ENCODE measurements around the gene TMEM106B.
A peak's percentile ranks its signal among the peaks of the same experiment; 100 is the strongest.
"Not testable (repeated sequence)": the region's sequence is repeated elsewhere in the genome, so short reads cannot be mapped to it uniquely, and the experiment has no call there.

TMEM106B gene

DNA sequence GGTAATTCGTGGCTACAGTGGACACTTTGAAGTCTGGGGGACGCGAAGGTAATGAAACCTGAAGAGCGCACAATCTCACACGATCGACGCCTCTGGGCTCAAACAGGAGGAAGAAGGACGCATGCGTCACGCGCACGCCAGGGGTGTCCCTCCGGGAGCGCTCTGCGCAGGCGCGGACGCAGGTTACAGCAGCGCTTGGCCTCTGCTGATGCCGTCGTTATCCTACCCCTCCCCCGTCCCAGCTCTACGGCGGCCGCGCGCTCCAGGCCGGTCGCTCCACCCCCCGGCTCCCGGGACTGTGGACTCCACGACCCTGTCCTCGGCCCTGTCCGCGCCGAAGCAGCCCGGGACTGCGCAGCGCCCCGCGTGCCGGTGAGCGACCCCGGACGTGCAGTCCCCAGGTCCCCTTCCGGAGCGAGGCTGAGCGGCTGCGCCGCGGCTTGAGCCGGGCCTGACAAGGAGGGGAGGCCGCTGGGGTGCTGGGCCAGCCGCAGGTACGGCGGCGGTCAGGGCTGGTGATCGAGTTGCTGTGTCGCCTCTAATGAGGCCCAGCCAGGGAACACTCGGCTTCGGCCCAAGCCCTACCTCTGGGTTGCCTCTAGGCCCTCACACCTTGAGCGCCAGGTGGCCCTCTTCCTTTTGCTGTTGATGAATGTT lies at the start of gene TMEM106B:
TSS of gene TMEM106B (plus strand) at position 241 of the 657 bp plus-strand sequence. CDS start 3,517 bp downstream, outside the sequence.
- DNase-seq (ENCODE audit: low read depth) = peak; percentile 95

DNA sequence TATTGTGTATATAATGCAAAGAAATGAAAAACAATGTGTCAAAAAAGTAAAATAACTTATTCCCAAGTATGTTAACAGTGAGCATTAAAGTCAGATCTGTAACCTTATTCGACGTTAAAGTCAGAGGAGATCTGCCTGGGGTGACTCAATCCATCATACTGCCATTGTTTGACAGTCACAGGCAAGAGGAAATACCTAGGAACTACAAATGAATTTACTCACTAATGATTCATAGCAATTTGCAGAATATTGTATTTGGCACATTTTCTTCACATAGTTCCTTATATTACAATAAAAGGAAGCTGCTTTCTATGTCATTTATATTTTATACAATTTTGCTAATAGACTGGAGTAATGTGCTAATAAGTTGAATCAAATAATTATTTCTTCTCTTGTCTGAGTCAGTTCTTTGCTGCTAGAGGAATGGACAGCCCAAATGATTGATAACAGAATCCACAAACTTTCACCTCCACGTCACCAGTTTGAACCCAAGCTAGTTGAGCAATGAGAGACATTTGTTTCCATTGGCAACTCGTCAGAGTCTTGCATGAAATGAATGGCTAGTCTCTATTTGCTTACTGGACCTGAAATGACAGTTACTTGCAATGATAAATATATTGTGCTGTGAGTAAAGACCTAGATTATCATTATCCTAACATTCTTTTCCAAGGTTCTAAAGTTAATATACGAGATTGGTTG lies 48.5 kb upstream of the TMEM106B start:
- no peak for DNase-seq (ENCODE audit: low read depth)

DNA sequence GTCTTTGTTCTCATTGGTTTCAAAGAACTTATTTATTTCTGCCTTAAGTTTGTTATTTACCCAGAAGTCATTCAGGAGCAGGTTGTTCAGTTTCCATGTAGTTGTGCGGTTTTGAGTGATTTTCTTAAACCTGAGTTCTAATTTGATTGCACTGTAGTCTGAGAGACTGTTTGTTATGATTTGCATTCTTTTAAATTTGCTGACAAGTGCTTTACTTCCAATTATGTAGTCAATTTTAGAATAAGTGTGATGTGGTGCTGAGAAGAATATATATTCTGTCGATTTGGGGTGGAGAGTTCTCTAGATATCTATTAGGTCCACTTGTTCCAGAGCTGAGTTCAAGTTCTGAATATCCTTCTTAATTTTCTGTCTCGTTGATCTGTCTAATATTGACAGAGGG lies 43.0 kb upstream of the TMEM106B start:
- not testable (repeated sequence) for DNase-seq (ENCODE audit: low read depth)

DNA sequence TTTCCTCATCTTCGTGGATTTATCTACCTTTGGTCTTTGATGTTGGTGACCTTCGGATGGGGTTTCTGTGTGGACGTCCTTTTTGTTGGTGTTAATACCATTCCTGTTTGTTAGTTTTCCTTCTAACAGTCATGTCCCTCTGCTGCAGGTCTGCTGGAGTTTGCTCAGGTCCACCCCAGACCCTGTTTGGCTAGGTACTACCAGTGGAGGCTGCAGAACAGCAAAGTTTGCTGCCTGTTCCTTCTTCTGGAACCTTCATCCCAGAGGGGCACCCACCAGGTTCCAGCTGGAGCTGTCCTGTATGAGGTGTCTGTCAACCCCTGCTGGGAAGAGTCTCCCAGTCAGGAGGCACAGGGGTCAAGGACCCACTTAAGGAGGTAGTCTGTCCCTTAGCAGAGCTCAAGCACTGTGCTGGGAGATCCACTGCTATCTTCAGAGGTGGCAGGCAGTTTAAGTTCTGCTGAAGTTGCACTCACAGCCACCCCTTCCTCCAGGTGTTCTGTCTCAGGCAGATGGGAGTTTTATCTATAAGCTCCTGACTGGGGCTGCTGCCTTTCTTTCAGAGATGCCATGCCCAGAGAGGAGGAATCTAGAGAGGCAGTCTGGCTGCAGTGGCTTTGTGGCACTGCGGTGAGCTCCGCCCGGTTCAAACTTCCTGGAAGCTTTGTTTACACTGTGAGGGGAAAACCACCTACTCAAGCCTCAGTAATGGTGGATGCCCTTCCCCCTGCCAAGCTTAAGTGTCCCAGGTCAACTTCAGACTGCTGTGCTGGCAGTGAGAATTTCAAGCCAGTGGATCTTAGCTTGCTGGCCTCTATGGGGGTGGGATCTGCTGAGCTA lies 40.9 kb upstream of the TMEM106B start:
- DNase-seq (ENCODE audit: low read depth) = peak; percentile 12

DNA sequence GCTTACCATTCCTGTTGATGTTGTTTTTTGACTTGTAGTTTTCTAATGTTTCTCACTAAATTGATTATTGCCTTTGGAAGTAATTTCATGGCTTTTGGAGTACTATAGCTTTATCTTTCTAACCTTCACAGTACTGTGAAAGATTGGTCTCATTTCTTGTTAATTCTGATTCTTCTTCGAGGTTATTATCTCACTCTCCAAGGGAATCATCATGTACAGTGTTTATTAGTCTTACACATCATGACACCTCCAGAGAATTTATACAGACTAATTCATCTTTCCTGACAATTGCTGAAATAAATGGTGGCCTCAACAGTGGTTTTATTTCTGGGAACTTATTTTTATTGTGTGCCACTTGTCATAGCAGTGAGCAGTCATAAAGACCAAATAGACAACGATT lies 37.4 kb upstream of the TMEM106B start:
- no peak for DNase-seq (ENCODE audit: low read depth)

DNA sequence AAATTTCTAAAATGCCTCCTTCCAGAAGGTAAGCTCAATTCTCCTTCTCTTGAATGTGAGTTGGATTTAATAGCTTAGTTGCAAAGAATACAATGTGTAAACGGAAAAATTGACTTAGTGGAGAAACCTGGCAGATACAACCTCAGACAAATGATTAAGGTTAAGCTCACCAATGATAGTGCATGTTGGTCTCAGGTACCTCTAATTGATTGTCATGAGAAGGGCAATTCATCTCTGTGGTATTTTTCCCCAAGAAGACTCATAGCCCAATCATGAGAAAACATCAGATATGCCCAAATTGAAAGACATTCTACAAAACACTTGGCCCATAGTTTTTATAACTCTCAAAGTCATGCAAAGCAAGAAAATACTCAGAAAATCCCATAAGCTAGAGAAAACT lies 36.2 kb upstream of the TMEM106B start:
- no peak for DNase-seq (ENCODE audit: low read depth)

DNA sequence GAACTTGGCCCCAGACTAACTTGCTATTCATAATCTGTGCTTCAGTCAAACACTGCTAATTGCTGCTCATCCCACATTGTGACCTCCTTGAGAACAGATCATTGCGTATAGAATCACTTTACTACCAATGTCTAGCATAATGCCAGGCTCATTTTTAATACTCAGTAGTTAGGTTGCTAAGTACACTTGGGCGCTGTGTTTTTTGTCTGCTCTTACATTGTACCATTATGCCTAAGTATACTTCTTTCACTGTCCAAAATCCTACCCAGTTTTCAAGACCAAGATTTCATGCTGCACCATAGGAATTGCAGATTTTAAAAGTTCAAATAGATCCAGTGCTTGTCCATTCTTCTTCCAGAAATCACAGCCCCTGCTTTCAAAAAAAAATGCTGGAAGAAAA lies 32.8 kb upstream of the TMEM106B start:
- no peak for DNase-seq (ENCODE audit: low read depth)

DNA sequence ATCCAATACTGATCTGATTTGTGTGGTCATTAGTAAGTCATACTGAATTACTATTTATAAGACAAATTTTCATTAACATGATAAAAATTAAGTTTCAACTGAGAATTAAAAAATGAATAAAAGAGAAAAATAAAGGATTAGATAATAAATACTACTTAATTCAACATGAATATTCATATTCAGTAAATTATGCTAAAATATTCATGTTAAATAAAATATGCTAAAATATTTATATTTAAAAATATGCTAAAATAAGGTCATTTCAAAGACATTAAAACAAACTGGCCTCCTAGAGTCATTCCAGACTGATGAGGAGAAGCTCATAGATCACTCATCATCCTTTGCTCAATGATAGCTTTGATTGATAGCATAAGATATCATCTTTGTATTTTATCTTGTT lies 16.7 kb upstream of the TMEM106B start:
- no peak for DNase-seq (ENCODE audit: low read depth)

DNA sequence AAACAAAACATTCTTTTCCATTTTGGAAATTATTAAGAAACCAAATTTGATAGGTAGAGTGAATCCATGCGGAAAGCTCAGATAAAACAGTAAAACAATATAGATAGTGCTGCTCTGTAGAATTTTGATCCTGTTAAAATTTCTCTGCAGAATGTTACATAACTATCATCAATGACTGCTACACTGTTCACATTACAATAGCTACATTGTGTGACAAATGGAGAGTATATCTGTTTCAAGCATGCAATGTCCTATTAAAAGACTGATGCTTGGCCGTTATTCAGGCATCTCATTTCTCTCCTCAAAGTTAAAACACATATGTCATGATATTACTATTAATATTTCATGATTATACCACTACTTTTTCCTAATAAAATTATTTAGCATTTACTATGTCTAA lies 14.7 kb upstream of the TMEM106B start:
- no peak for DNase-seq (ENCODE audit: low read depth)

DNA sequence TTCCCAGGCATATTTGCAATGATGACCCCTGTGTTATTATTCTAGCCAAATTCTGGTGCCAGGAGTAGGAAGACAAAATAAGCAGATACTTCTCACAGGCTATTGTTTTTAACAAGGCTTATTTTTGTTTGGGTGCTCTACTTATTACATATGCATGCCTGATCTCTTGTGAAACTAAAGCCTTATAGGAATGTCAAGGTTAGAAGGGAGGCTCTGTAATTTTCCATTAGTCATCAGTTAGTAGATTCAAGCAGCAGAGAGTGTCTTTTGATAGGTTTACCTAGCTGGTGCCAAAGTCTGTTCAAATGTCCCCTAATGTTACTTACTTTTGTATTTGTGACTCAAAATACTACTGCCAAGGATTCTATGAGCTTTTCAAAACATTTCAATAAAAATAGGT lies 11.7 kb upstream of the TMEM106B start:
- no peak for DNase-seq (ENCODE audit: low read depth)

DNA sequence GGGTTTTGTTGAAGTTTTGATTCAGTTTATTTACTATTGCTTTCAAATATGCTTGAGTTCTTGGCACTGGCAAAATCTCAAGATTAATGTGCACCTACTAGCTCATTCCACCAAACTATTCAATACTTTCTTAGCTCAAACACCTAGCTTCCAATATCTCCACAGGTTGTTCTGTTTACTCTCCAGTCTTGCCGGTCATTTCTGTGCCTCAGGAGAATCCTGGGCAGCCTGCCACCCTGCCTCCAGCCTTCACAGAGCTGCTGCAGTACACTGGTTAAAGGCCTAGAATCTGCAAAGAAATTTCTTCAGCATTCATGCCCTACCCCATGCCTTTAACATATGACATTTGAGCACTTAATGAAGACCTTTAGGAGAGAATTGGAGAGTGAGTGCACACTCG lies 4.0 kb upstream of the TMEM106B start:
- DNase-seq (ENCODE audit: low read depth) = no peak

DNA sequence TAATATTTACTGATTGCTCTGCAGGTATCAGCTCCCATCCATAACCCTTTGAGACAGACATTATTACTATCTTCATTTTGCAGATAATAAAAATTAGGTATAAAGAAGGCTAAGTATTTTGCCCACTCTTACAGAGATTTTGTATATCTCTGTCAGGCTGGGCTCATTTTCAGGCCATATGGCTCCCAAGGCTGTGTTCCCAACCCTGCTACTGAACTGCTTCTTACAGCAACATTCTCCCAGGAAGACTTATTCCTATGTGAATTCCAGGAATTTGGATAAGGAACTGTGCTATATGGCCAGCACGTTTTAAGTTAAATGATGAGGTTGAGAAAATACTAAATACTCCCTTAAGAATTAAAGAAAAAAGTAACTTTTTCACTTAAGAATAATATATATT lies 1.9 kb upstream of the TMEM106B start:
- DNase-seq (ENCODE audit: low read depth) = no peak

DNA sequence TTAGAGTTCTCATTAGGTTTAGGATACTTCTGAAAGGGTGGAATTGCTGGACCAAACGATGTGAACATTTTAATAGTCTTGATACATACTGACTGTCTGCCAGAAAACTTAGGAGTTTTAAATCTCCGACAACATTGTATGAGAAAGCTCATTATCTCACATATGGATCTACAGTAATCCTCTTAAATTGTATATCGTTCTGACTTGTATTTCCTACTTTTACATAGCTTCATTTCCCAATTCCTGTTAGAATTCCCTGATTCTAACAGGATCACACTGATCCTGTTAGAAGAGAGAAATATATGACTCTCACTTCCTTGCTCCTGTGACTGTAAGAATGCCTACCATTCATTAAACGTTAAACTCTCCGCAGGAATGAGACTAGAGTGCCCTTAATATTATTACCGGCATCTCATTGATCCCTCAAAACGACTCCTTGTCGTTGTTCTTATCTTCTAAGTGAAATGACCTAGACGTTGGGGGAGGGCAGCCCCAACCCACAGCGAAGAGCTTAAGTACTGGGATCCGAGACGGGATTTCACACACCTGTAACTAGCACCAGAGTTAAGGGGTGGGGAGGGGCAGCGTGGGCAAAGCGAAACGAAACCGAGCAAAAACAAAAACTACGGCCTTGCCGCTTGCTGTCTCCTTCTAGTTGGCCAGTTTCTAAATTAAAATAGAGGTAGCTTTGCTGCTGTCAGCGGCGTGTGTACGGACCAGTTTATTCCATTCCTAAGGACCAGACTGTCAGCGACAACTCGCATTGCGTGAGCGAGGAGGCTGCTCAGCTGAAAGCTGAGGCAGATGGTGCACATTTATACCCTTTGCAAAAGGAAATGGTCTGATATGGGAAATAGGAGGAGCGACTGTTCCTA lies 678 bp upstream of the TMEM106B start:
- DNase-seq (ENCODE audit: low read depth) = no peak

DNA sequence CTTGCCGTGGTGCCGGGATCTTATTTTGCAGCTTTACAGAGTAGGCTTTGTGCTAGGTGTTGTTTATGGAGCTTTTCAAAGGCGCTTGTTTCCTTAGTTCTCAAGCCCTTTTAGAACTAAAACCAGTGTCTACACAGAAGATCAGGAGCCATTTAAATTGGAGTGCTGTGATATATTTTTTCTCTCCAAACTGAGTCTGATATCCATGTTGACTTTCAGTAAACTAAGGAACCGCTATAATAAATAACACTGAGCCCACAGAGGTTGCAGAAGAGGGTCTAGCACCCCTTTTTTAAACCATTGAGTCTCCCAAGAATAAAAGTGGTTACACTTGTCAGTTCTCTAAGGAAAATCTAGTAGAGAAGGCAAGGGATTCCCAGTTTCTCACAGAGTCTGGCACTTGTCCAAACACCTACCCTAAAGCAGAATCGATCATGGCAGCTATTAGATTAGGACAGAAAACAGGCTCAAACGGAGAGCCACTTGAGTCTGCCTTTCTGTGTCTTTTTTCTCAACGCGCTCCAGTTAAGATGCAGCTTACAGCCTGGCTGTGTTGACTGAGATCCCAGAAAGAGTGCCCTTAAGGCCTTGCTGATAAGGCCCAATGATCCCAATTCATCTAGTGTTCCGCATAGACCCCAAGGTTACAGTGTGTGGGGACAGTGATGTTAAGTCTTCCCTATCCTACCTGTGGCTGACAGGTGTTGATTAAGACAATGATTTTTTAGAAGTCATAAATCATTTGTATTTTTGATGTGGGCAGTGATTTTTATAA lies 804 bp downstream of the TMEM106B start:
- no peak for DNase-seq (ENCODE audit: low read depth)

DNA sequence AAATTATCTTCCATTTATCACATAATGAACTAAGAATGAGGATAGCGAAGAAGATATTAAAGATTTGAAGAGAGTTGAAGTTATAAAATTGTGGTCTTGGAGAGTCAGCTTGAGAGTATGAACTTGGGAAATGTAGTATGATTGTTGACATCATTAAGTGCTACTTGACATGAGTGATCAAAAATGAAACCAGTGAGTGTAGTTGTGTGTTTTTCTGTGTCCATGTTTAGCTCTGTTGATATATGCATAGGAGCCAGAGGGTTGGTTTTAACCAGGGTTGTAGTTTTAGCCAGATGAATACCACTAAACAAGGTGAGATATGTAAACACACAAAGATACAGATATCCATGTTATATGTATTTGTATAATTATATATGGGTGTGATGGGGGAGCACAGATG lies 6.2 kb downstream of the TMEM106B start:
- no peak for DNase-seq (ENCODE audit: low read depth)

DNA sequence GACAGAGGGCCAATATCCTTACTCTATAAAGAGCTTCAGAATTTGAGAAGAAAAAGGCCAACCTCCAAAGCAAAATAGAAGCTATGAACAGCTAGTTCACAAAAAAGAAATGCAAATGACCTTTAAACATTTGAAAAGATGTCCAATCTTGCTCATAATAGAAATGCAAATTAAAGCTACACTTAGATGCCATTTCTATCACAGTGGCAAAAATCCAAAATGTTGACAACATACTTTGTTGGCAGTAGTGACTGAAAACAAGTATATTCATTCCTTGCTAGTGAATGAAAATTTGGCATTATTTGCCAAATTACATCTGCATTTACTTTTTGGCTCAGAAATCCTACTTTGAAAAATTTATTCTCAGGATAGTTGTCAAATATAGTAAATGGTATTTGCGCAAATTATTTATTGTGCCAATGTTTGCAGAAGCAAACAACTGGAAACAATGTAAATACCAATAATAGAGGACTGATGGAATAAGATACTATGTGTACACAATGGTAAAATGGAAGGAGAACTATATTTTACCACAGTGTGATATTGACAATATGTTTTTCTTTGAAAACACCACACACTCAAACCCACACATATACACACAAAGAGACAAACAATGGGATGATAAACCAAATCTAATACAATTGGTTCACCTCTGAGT lies 9.4 kb downstream of the TMEM106B start:
- no peak for DNase-seq (ENCODE audit: low read depth)

DNA sequence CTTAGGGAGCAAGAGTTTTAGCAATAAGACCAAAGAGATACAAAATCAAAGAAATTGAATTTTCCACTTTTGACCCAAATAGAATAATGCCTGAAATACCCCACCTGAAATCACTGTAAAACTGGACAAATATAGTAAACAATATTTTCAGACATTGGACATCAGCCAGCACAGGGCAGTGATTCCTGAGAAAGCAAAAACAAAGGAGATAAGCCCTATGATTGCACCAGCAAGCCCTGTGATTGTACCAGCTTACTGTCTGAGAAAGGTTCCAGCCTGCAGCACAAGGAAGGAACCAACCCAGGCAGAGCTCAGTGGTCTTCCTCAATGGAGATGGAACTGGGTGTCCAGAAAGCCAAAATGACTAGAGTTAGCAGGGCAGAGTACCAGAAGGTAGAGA lies 10.3 kb downstream of the TMEM106B start:
- no peak for DNase-seq (ENCODE audit: low read depth)

DNA sequence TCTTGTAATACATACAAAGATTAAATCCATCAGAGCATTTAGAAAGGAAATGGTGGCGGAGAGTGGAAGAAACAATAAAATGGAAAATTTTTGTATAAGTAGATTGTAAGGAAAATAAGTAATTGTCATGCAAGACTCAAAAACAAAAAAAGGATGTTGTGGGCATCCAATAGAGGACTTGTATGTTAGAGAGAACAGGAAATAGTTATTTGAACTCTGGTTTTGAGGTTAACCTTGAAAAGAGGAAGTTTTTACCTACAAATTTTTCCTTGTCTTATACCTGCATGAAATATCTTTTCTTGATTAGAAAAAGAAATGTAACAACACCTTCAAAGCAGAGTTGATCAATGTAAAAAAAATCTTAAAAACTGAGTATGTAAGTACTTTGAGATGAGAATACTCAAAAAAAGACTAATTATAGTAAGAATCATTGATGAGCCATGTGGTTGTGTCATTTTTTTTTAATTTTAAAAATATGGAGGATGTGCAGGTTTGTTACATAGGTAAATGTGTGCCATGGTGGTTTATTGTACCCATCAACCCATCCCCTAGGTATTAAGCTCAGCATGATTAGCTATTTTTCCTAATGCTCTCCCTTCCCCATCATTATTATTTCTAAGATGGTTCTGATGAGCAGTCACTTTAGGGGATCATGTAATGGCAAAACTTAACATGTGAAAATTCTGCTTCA lies 11.9 kb downstream of the TMEM106B start:
- no peak for DNase-seq (ENCODE audit: low read depth)

DNA sequence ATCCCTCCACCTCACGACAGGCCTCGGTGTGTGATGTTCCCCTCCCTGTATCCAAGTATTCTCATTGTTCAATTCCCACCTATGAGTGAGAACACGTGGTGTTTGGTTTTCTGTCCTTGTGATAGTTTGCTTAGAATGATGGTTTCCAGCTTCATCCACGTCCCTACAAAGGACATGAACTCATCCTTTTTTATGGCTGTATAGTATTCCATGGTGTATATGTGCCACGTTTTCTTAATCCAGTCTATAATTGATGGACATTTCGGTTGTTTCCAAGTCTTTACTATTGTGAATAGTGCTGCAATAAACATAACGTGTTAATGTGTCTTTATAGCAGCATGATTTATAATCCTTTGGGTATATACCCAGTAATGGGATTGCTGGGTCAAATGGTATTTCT lies 13.9 kb downstream of the TMEM106B start:
- DNase-seq (ENCODE audit: low read depth) = not testable (repeated sequence)

DNA sequence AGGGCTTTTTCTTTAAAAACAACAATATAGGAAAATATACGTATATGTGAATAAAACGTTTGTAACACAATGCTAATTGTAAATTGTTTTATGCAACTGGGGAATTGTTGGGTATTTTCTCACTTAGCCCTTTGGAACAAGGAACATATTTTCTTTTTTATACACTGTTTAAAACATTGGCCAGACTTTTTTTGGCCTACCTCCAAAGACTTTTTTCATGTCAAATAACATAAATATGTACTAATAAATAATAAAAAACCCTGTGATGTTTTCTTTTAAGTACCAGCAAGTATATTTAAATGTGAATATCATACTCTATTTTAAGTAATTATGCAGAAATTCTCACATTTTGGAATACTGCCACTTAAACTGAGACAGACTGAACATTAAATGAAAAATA lies 15.7 kb downstream of the TMEM106B start:
- no peak for DNase-seq (ENCODE audit: low read depth)

Data from activated T-helper 1 cell treated with Interleukin-2 at 50 U/mL for 16 hours (primary cell).